ENCODE measurements around the gene TTL. TPM values are rescaled to one million over a fixed set of nuclear protein-coding genes. Genes with fewer than 3 reads are reported as not detected.
"Not testable (repeated sequence)": the region's sequence is repeated elsewhere in the genome, so short reads cannot be mapped to it uniquely, and the experiment has no call there.

TTL gene
- total and polyA plus RNA-seq, 3 experiments from 2014 or later, result 4.6 to 46.1 (median 45.9) TPM

- Histone ChIP-seq H3K27ac (ENCODE audit: low read depth, low read length) (no peak overlapping the region), H3K36me3 (ENCODE audit: insufficient read depth, low read length) (no peaks in the 10 kb centered on the region), H3K9me3 (ENCODE audit: low read length) (no peaks in the 10 kb centered on the region), H3K4me1 (ENCODE audit: insufficient read depth, low read length) (peaks cover 5% of the 10 kb centered on the region), H3K4me3 (ENCODE audit: low read length) (no peak overlapping the region), H3K27me3 (ENCODE audit: insufficient read depth, low read length, poor library complexity, severe bottlenecking) (no peaks in the 10 kb centered on the region)
- no peaks in the 10 kb centered on the region for H3K27me3 Mint-ChIP-seq
- no peak overlapping the region for H3K4me3 Mint-ChIP-seq
- ChIA-PET CTCF (interaction anchor here (1.0 kb wide), 1 partner anchor 8 kb away, joined by 3 read pairs; no protein-coding TSS in a partner anchor), POLR2A (no interaction called here)
- no peak overlapping the region for H3K27ac Mint-ChIP-seq
- peaks cover 8 to 25% (median 19%) of the 10 kb centered on the region in 3 donors for H3K4me1 Mint-ChIP-seq
- no peaks in the 10 kb centered on the region for H3K9me3 Mint-ChIP-seq
- DNase-seq, result no peak
- peaks cover 0 to 13% (median 0%) of the 10 kb centered on the region in 3 donors for H3K36me3 Mint-ChIP-seq
Observed at GRCh38 chr2:112488201-112488600, 6.2 kb downstream of the TTL start.

- POLR2A ChIA-PET, result no interaction called here
- Mint-ChIP-seq H3K27ac (no peak overlapping the region), H3K36me3 (peaks cover 0 to 13% (median 1%) of the 10 kb centered on the region in 3 donors), H3K4me1 (peaks cover 0 to 8% (median 6%) of the 10 kb centered on the region in 3 donors), H3K4me3 (no peak overlapping the region), H3K9me3 (no peaks in the 10 kb centered on the region), H3K27me3 (no peaks in the 10 kb centered on the region)
- CTCF ChIA-PET, result no interaction called here
- Histone ChIP-seq H3K27me3 (ENCODE audit: insufficient read depth, low read length, poor library complexity, severe bottlenecking) (no peaks in the 10 kb centered on the region), H3K4me3 (ENCODE audit: low read length) (no peak overlapping the region), H3K36me3 (ENCODE audit: insufficient read depth, low read length) (no peaks in the 10 kb centered on the region), H3K27ac (ENCODE audit: low read depth, low read length) (no peak overlapping the region), H3K4me1 (ENCODE audit: insufficient read depth, low read length) (no peaks in the 10 kb centered on the region), H3K9me3 (ENCODE audit: low read length) (no peaks in the 10 kb centered on the region)
- DNase-seq, result no peak
Observed at GRCh38 chr2:112491946-112492345, 10.0 kb downstream of the TTL start.

GRCh38 chr2:112493048-112493447 lies 11.1 kb downstream of the TTL start:
- Mint-ChIP-seq H3K4me1 (peaks cover 0 to 6% (median 6%) of the 10 kb centered on the region in 3 donors), H3K27me3 (no peaks in the 10 kb centered on the region), H3K36me3 (peaks cover 0 to 16% (median 1%) of the 10 kb centered on the region in 3 donors), H3K9me3 (no peaks in the 10 kb centered on the region), H3K4me3 (no peak overlapping the region), H3K27ac (peak overlapping the region in 1 of 8 donors; percentile 41)
- Histone ChIP-seq H3K27me3 (ENCODE audit: insufficient read depth, low read length, poor library complexity, severe bottlenecking) (no peaks in the 10 kb centered on the region), H3K4me3 (ENCODE audit: low read length) (no peak overlapping the region), H3K9me3 (ENCODE audit: low read length) (no peaks in the 10 kb centered on the region), H3K4me1 (ENCODE audit: insufficient read depth, low read length) (no peaks in the 10 kb centered on the region), H3K27ac (ENCODE audit: low read depth, low read length) (peak overlapping the region; percentile 0), H3K36me3 (ENCODE audit: insufficient read depth, low read length) (no peaks in the 10 kb centered on the region)
- ChIA-PET POLR2A (no interaction called here), CTCF (interaction anchor here (1.2 to 1.9 kb wide), 2 partner anchors 9 to 12 kb away, joined by 9 read pairs; no protein-coding TSS in a partner anchor)
- DNase-seq, result no peak

GRCh38 chr2:112493858-112494648 lies 12.1 kb downstream of the TTL start:
- Mint-ChIP-seq H3K27ac (no peak overlapping the region), H3K27me3 (no peaks in the 10 kb centered on the region), H3K4me3 (no peak overlapping the region), H3K9me3 (no peaks in the 10 kb centered on the region), H3K36me3 (peaks cover 0 to 19% (median 1%) of the 10 kb centered on the region in 3 donors), H3K4me1 (peaks cover 0 to 6% (median 6%) of the 10 kb centered on the region in 3 donors)
- POLR2A ChIA-PET, result no interaction called here
- no peaks in the 10 kb centered on the region for H3K36me3 ChIP-seq (ENCODE audit: insufficient read depth, low read length)
- H3K27me3 ChIP-seq (ENCODE audit: insufficient read depth, low read length, poor library complexity, severe bottlenecking), result no peaks in the 10 kb centered on the region
- DNase-seq, result no peak
- CTCF ChIA-PET, result interaction anchor here (1.2 to 1.9 kb wide), 2 partner anchors 10 to 13 kb away, joined by 9 read pairs; no protein-coding TSS in a partner anchor
- no peak overlapping the region for H3K4me3 ChIP-seq (ENCODE audit: low read length)
- no peaks in the 10 kb centered on the region for H3K9me3 ChIP-seq (ENCODE audit: low read length)
- no peak overlapping the region for H3K27ac ChIP-seq (ENCODE audit: low read depth, low read length)
- H3K4me1 ChIP-seq (ENCODE audit: insufficient read depth, low read length), result no peaks in the 10 kb centered on the region

GRCh38 chr2:112494828-112495227 lies 12.9 kb downstream of the TTL start:
- Histone ChIP-seq H3K27me3 (ENCODE audit: insufficient read depth, low read length, poor library complexity, severe bottlenecking) (no peaks in the 10 kb centered on the region), H3K4me3 (ENCODE audit: low read length) (no peak overlapping the region), H3K9me3 (ENCODE audit: low read length) (no peaks in the 10 kb centered on the region), H3K4me1 (ENCODE audit: insufficient read depth, low read length) (no peaks in the 10 kb centered on the region), H3K27ac (ENCODE audit: low read depth, low read length) (no peak overlapping the region), H3K36me3 (ENCODE audit: insufficient read depth, low read length) (no peaks in the 10 kb centered on the region)
- H3K27me3 Mint-ChIP-seq, result no peaks in the 10 kb centered on the region
- DNase-seq, result no peak
- peaks cover 0 to 17% (median 1%) of the 10 kb centered on the region in 3 donors for H3K36me3 Mint-ChIP-seq
- no peak overlapping the region for H3K27ac Mint-ChIP-seq
- H3K9me3 Mint-ChIP-seq, result no peaks in the 10 kb centered on the region
- peaks cover 0 to 2% (median 1%) of the 10 kb centered on the region in 3 donors for H3K4me1 Mint-ChIP-seq
- POLR2A ChIA-PET, result no interaction called here
- CTCF ChIA-PET, result no interaction called here
- H3K4me3 Mint-ChIP-seq, result no peak overlapping the region

- DNase-seq, result not testable (repeated sequence)
Observed at GRCh38 chr2:112495878-112496277, 13.9 kb downstream of the TTL start.

GRCh38 chr2:112500850-112501484 lies 19.0 kb downstream of the TTL start:
- H3K36me3 Mint-ChIP-seq, result peaks cover 0 to 19% (median 7%) of the 10 kb centered on the region in 3 donors
- POLR2A ChIA-PET; H3K4me3 ChIP-seq (ENCODE audit: low read length); H3K4me3 Mint-ChIP-seq; H3K9me3 Mint-ChIP-seq; H3K27me3 Mint-ChIP-seq; H3K4me1 ChIP-seq (ENCODE audit: insufficient read depth, low read length); H3K9me3 ChIP-seq (ENCODE audit: low read length); H3K27ac ChIP-seq (ENCODE audit: low read depth, low read length); H3K36me3 ChIP-seq (ENCODE audit: insufficient read depth, low read length); H3K27me3 ChIP-seq (ENCODE audit: insufficient read depth, low read length, poor library complexity, severe bottlenecking); H3K4me1 Mint-ChIP-seq: not testable (repeated sequence)
- CTCF ChIA-PET, result interaction anchor here (0.6 to 3.8 kb wide), 3 partner anchors 20 to 82 kb away, joined by 3 to 26 read pairs (median 5); no protein-coding TSS in a partner anchor
- H3K27ac Mint-ChIP-seq, result peak overlapping the region in 1 of 8 donors; percentile 33
- DNase-seq, result peak in 3 of 5 donors; percentile 43 to 64 (median 45)

More at GRCh38 chr2:112495878-112496277, 13.9 kb downstream of the TTL start:
- H3K9me3 Mint-ChIP-seq; H3K4me1 Mint-ChIP-seq; H3K36me3 ChIP-seq (ENCODE audit: insufficient read depth, low read length); H3K4me3 Mint-ChIP-seq; H3K27me3 ChIP-seq (ENCODE audit: insufficient read depth, low read length, poor library complexity, severe bottlenecking); H3K9me3 ChIP-seq (ENCODE audit: low read length); POLR2A ChIA-PET; H3K27me3 Mint-ChIP-seq; H3K27ac ChIP-seq (ENCODE audit: low read depth, low read length); H3K4me1 ChIP-seq (ENCODE audit: insufficient read depth, low read length); H3K4me3 ChIP-seq (ENCODE audit: low read length); CTCF ChIA-PET: not testable (repeated sequence)
- peak overlapping the region in 1 of 8 donors; percentile 40 for H3K27ac Mint-ChIP-seq
- H3K36me3 Mint-ChIP-seq, result peaks cover 0 to 16% (median 1%) of the 10 kb centered on the region in 3 donors
